Middle frontal gyrus (tissue), 1 donor: ENCODE measurements around the gene TCF23.
"Not testable (repeated sequence)": the region's sequence is repeated elsewhere in the genome, so short reads cannot be mapped to it uniquely, and the experiment has no call there.

Experiments
- DNase-seq: peaks from one replicate; pipeline ENCODE4 v3.0.0-alpha.2; 2015; ENCODE audit warnings: low spot score; ENCODE audit errors: extremely low spot score

Gene TCF23

GRCh38 chr2:27154488-27154887, 5.7 kb downstream of the TCF23 start:
- DNase-seq: no peak

- no peak for DNase-seq
These were observed 6.3 kb downstream of the TCF23 start for GRCh38 chr2:27155069-27155520.

- DNase-seq: no peak
These were observed 9.7 kb downstream of the TCF23 start for GRCh38 chr2:27158468-27158867.

- DNase-seq: no peak
These were observed 10.5 kb downstream of the TCF23 start for GRCh38 chr2:27159271-27159670.

GRCh38 chr2:27160191-27160590, 11.4 kb downstream of the TCF23 start:
- DNase-seq: no peak

- no peak for DNase-seq
These were observed 13.6 kb downstream of the TCF23 start for GRCh38 chr2:27162151-27163121.

- no peak for DNase-seq
These were observed 16.4 kb downstream of the TCF23 start for GRCh38 chr2:27164960-27165763.

GRCh38 chr2:27170581-27171337, 22.0 kb downstream of the TCF23 start:
- DNase-seq: no peak

GRCh38 chr2:27171351-27171848, 22.6 kb downstream of the TCF23 start:
- DNase-seq: no peak

- DNase-seq: no peak
These were observed 25.8 kb downstream of the TCF23 start for GRCh38 chr2:27174638-27175037.

GRCh38 chr2:27175330-27175729, 26.5 kb downstream of the TCF23 start:
- no peak for DNase-seq

- not testable (repeated sequence) for DNase-seq
These were observed 27.0 kb downstream of the TCF23 start for GRCh38 chr2:27175781-27176180.

- no peak for DNase-seq
These were observed 28.9 kb downstream of the TCF23 start for GRCh38 chr2:27177441-27178351.

- no peak for DNase-seq
These were observed 29.7 kb downstream of the TCF23 start for GRCh38 chr2:27178469-27178868.

- no peak for DNase-seq
These were observed 30.7 kb downstream of the TCF23 start for GRCh38 chr2:27179344-27180000.

GRCh38 chr2:27182346-27182745, 33.5 kb downstream of the TCF23 start:
- DNase-seq: no peak

GRCh38 chr2:27184115-27184514, 35.3 kb downstream of the TCF23 start:
- no peak for DNase-seq

GRCh38 chr2:27185331-27186026, 36.7 kb downstream of the TCF23 start:
- DNase-seq: peak; percentile 4
